ENCODE data around the gene MFSD12.

The MFSD12 gene

DNA sequence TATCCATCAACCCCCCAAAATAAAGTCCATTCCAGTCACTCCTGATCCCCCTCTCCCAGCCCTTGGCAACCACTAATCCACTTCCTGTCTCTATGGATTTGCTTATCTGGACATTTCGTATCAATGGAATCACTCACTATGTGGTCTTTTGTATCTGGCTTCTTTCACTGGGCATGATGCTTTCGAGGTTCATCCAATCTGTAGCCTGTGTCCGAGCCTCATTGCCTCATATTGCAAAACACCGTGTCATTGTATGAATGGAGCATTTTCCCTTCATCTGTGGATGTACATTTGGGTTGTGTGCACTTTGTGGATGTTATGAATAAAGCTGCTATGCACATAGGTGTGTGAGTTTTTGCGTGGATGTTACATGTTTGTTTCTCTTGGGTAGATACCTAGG is 52.7 kb downstream of the MFSD12 start:
- TF ChIP-seq ARNTL (CRISPR knock-in tag; IDR thresholded peaks at IDR 0.05; ENCODE audit: borderline replicate concordance, low read depth), result no peak
- no peak for TF ChIP-seq RARB (CRISPR knock-in tag; IDR thresholded peaks at IDR 0.05)
- TF ChIP-seq TCF4 (CRISPR knock-in tag; IDR thresholded peaks at IDR 0.05; ENCODE audit: borderline replicate concordance), result no peak
- no peak for TF ChIP-seq CSDC2 (CRISPR knock-in tag; IDR thresholded peaks at IDR 0.05)
- no peak for TF ChIP-seq POU6F1 (CRISPR knock-in tag; IDR thresholded peaks at IDR 0.05; ENCODE audit: borderline replicate concordance, low read depth)
- TF ChIP-seq, protein P1, sequence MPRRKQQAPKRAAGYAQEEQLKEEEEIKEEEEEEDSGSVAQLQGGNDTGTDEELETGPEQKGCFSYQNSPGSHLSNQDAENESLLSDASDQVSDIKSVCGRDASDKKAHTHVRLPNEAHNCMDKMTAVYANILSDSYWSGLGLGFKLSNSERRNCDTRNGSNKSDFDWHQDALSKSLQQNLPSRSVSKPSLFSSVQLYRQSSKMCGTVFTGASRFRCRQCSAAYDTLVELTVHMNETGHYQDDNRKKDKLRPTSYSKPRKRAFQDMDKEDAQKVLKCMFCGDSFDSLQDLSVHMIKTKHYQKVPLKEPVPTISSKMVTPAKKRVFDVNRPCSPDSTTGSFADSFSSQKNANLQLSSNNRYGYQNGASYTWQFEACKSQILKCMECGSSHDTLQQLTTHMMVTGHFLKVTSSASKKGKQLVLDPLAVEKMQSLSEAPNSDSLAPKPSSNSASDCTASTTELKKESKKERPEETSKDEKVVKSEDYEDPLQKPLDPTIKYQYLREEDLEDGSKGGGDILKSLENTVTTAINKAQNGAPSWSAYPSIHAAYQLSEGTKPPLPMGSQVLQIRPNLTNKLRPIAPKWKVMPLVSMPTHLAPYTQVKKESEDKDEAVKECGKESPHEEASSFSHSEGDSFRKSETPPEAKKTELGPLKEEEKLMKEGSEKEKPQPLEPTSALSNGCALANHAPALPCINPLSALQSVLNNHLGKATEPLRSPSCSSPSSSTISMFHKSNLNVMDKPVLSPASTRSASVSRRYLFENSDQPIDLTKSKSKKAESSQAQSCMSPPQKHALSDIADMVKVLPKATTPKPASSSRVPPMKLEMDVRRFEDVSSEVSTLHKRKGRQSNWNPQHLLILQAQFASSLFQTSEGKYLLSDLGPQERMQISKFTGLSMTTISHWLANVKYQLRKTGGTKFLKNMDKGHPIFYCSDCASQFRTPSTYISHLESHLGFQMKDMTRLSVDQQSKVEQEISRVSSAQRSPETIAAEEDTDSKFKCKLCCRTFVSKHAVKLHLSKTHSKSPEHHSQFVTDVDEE (CRISPR knock-in tag; IDR thresholded peaks at IDR 0.05), result no peak
- TF ChIP-seq PATZ1 (CRISPR knock-in tag; IDR thresholded peaks at IDR 0.05; ENCODE audit: borderline replicate concordance), result no peak
- no peak for TF ChIP-seq ZNF70 (CRISPR knock-in tag; IDR thresholded peaks at IDR 0.05)
- no peak for TF ChIP-seq ZFP30 (CRISPR knock-in tag; IDR thresholded peaks at IDR 0.05)
- no peak for TF ChIP-seq ZNF8 (CRISPR knock-in tag; IDR thresholded peaks at IDR 0.05)
- TF ChIP-seq ZFP3 (CRISPR knock-in tag; IDR thresholded peaks at IDR 0.05), result no peak
- TF ChIP-seq TOX (CRISPR knock-in tag; IDR thresholded peaks at IDR 0.05; ENCODE audit: borderline replicate concordance), result no peak
- no peak for TF ChIP-seq ZNF565 (CRISPR knock-in tag; conservative IDR thresholded peaks at IDR 0.05; ENCODE audit: low read depth)
- TF ChIP-seq CREB5 (CRISPR knock-in tag; IDR thresholded peaks at IDR 0.05; ENCODE audit: low read depth), result no peak
- no peak for TF ChIP-seq OSR1 (CRISPR knock-in tag; IDR thresholded peaks at IDR 0.05)
- TF ChIP-seq GLIS3 (CRISPR knock-in tag; IDR thresholded peaks at IDR 0.05), result no peak
- TF ChIP-seq ISL1 (CRISPR knock-in tag; IDR thresholded peaks at IDR 0.05), result no peak
- no peak for TF ChIP-seq ZC3H10 (CRISPR knock-in tag; IDR thresholded peaks at IDR 0.05)
- no peak for TF ChIP-seq PPARA (CRISPR knock-in tag; IDR thresholded peaks at IDR 0.05; ENCODE audit: borderline replicate concordance)
- no peak for ATAC-seq

GRCh38 chr19:3503036-3503572 is 54.3 kb downstream of the MFSD12 start:
- no peak for ATAC-seq

DNA sequence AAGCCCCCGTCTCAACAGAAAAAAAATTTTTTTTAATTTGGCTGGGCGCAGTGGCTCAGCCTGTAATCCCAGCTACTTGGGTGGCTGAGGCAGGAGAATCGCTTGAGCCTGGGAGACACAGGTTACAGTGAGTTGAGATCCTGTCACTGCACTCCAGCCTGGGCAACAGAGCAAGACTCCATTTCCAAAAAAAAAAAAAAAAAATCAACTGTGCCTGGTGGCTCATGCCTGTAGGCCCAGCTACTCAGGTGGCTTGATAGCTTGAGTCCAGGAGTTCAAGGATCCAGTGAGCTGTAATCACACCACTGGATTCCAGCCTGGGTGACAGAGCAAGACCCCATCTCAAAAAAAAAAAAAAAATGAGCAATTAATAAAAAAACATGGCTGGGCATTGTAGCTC is 55.6 kb downstream of the MFSD12 start:
- ATAC-seq, result no peak
- TF ChIP-seq ISL1 (CRISPR knock-in tag; IDR thresholded peaks at IDR 0.05) (no peak), ZFP30 (CRISPR knock-in tag; IDR thresholded peaks at IDR 0.05) (no peak), PATZ1 (CRISPR knock-in tag; IDR thresholded peaks at IDR 0.05; ENCODE audit: borderline replicate concordance) (no peak), TCF4 (CRISPR knock-in tag; IDR thresholded peaks at IDR 0.05; ENCODE audit: borderline replicate concordance) (no peak), ZFP3 (CRISPR knock-in tag; IDR thresholded peaks at IDR 0.05) (no peak)
- TF ChIP-seq, protein P1 (CRISPR knock-in tag; IDR thresholded peaks at IDR 0.05), result no peak

More at GRCh38 chr19:3503036-3503572, 54.3 kb downstream of the MFSD12 start:
- TF ChIP-seq ZFP3 (CRISPR knock-in tag; IDR thresholded peaks at IDR 0.05), result no peak
- TF ChIP-seq CSDC2 (CRISPR knock-in tag; IDR thresholded peaks at IDR 0.05), result no peak
- no peak for TF ChIP-seq CREB5 (CRISPR knock-in tag; IDR thresholded peaks at IDR 0.05; ENCODE audit: low read depth)
- no peak for TF ChIP-seq GLIS3 (CRISPR knock-in tag; IDR thresholded peaks at IDR 0.05)
- TF ChIP-seq RARB (CRISPR knock-in tag; IDR thresholded peaks at IDR 0.05), result no peak
- no peak for TF ChIP-seq BACH2 (CRISPR knock-in tag; IDR thresholded peaks at IDR 0.05; ENCODE audit: borderline replicate concordance)

All from SK-N-SH treated with all-trans-retinoic acid at 6 μM for 48 hours (cell line).